ENCODE measurements around the gene PRPF38A. TPM values are rescaled to one million over a fixed set of nuclear protein-coding genes. Genes with fewer than 3 reads are reported as not detected.

The PRPF38A gene, protein sequence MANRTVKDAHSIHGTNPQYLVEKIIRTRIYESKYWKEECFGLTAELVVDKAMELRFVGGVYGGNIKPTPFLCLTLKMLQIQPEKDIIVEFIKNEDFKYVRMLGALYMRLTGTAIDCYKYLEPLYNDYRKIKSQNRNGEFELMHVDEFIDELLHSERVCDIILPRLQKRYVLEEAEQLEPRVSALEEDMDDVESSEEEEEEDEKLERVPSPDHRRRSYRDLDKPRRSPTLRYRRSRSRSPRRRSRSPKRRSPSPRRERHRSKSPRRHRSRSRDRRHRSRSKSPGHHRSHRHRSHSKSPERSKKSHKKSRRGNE
- total RNA-seq, result 8.9 and 9.4 TPM in 2 replicates

GRCh38 chr1:52404116-52404974, at the start of gene PRPF38A, which contains the start of gene ORC1:
PRPF38A (plus strand) TSS chr1:52404602; CDS start chr1:52404750, 148 bp downstream.
ORC1 (minus strand) TSS chr1:52404423; CDS start chr1:52402223, 2,200 bp downstream.

DNA sequence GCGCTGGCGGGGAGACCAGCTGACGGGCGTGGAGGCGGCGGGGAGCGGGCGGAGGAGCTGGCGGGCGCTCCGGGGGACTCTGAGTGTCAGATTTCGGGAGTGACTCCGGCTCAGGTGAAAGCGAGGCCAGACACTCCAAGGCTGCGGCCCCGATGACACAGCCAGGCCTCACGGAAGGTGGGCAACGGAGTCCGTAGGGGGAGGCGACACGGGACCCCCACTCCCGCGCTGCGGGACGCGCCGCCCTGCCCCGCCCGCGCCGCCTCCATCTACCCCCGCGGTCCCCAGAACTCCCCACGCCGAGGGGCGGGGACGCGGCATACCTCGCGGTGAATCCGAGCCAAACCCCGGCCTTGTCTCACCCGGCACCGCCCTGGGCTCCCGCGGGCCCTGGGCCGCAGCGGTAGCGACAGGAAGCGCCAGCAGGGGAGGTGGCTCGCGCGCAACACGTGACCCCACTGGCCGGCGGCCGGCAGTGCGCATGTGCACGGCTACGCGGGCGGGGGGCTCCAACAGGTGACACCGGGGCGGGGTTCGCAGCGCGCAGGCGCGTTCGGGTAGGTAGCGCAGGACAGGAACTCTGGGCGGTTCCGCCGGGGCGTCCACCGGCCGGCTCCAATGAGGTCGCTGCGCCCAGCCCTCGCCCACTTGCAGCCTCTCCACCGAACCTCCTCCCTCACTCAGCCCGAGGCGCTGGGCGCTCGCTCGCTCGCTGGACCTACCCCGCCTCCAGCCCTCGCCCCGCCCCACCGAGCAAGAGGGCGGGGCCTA, 38.5 kb upstream of the PRPF38A start, which contains the start of gene CC2D1B:
TSS of gene CC2D1B (minus strand) at position 460 of the 771 bp plus-strand sequence. CDS start 1,585 bp downstream, outside the sequence.

Other genes with a start within 250 kb of the PRPF38A start
- 17.9 and 22.8 TPM in 2 replicates for gene CC2D1B, start 38.4 kb upstream of the PRPF38A start, total RNA-seq
- gene ORC1, start 179 bp upstream of the PRPF38A start, total RNA-seq, result 1.9 and 6.7 TPM in 2 replicates
- 16.8 and 24.8 TPM in 2 replicates for gene TUT4, start 148.5 kb downstream of the PRPF38A start, total RNA-seq
- gene GPX7, start 197.8 kb downstream of the PRPF38A start, total RNA-seq, result 16.3 and 16.7 TPM in 2 replicates
- not detected in 2 replicates for gene SHISAL2A, start 228.6 kb downstream of the PRPF38A start, total RNA-seq